CD4-positive, alpha-beta memory T cell (primary cell): ENCODE results near the gene HMX2. TPM values are rescaled to one million over a fixed set of nuclear protein-coding genes. Genes with fewer than 3 reads are reported as not detected.

Experiments
- CTCF ChIA-PET: fragments of 350-600 bp; sonication (Branson Sonifier 250); formaldehyde crosslinking; loops from one replicate; lab custom pipeline; 2021; ENCODE audit warnings: inconsistent platforms; ENCODE audit not compliant: partially characterized antibody; lab: Charles Lee
- POLR2A ChIA-PET: fragments of 350-600 bp; sonication (Branson Sonifier 250); formaldehyde crosslinking; loops from one replicate; lab custom pipeline; 2021; ENCODE audit not compliant: partially characterized antibody; lab: Charles Lee
- DNase-seq, 5 donors: peaks; one replicate each; pipeline versions ENCODE4 v3.0.0 to v3.0.0-alpha.2; 2020 to 2022; ENCODE audit warnings: mixed read lengths in 1 of 5
- H3K27ac ChIP-seq: one replicate; pipeline ENCODE4 v1.7.0; 2013; ENCODE audit warnings: low read depth, low read length
- H3K27me3 ChIP-seq: 2 replicates; pipeline ENCODE4 v1.7.0; 2013; ENCODE audit warnings: mild to moderate bottlenecking, low read length, moderate library complexity; ENCODE audit not compliant: insufficient read depth
- H3K36me3 ChIP-seq: 2 replicates; pipeline ENCODE4 v1.7.0; 2013; ENCODE audit warnings: mild to moderate bottlenecking, low read length, moderate library complexity; ENCODE audit not compliant: insufficient read depth
- H3K4me1 ChIP-seq: 2 replicates; pipeline ENCODE4 v1.7.0; 2013; ENCODE audit warnings: mild to moderate bottlenecking, low read length, moderate library complexity; ENCODE audit not compliant: insufficient read depth
- H3K4me3 ChIP-seq, 2 donors: one replicate each; pipeline ENCODE4 v1.7.0; 2013; ENCODE audit warnings: low read length in 2 of 2, mild to moderate bottlenecking in 1 of 2
- H3K9me3 ChIP-seq, 2 donors: one replicate each; pipeline ENCODE4 v1.7.0; 2013; ENCODE audit warnings: low read length in 2 of 2, control low read depth in 1 of 2; ENCODE audit not compliant: control insufficient read depth in 1 of 2
- H3K27ac Mint-ChIP-seq, 7 donors: one replicate each; pipeline ENCODE4 v1.8.0; 2020 to 2021; ENCODE audit warnings: mixed read lengths in 7 of 7, mild to moderate bottlenecking in 6 of 7, inconsistent platforms in 3 of 7, moderate library complexity in 3 of 7
- H3K27me3 Mint-ChIP-seq, 2 donors: one replicate each; pipeline ENCODE4 v1.8.0; 2020 to 2021; ENCODE audit warnings: mixed read lengths in 2 of 2
- H3K36me3 Mint-ChIP-seq, 2 donors: one replicate each; pipeline ENCODE4 v1.8.0; 2020 to 2021; ENCODE audit warnings: mixed read lengths in 2 of 2, inconsistent platforms in 1 of 2, mild to moderate bottlenecking in 1 of 2
- H3K4me1 Mint-ChIP-seq, 4 donors: one replicate each; pipeline ENCODE4 v1.8.0; 2020 to 2021; ENCODE audit warnings: mixed read lengths in 4 of 4, mild to moderate bottlenecking in 1 of 4
- H3K4me3 Mint-ChIP-seq, 8 donors: one replicate each; pipeline ENCODE4 v1.8.0; 2020 to 2021; ENCODE audit warnings: mixed read lengths in 8 of 8, mild to moderate bottlenecking in 7 of 8, moderate library complexity in 6 of 8, inconsistent platforms in 3 of 8
- H3K9me3 Mint-ChIP-seq, 8 donors: one replicate each; pipeline ENCODE4 v1.8.0; 2020 to 2021; ENCODE audit warnings: mixed read lengths in 8 of 8, mild to moderate bottlenecking in 5 of 8, inconsistent platforms in 3 of 8, moderate library complexity in 1 of 8
- intact Hi-C: fragments of 100-400 bp; cut with micrococcal nuclease; formaldehyde crosslinking; loops from one replicate; pipeline ENCODE4 v1.15.1; 2023
- polyA plus RNA-seq, 2 donors: library from polyadenylated mRNA; unstranded; fragments of 300-500 nt; fragmentation: Illumina TruSeq; gene quantifications; one replicate each; pipeline ENCODE4 v1.2.3, GENCODE V29; 2021
- total RNA-seq, 2 experiments: library from RNA; stranded (reverse); gene quantifications; one replicate each; pipeline ENCODE4 v1.2.3, GENCODE V29; 2021

HMX2 gene
- total RNA-seq (not detected), polyA plus RNA-seq (not detected)

GRCh38 chr10:123147635-123148413, at the start of gene HMX2:
Gene HMX2 (plus strand): TSS chr10:123148136. CDS start chr10:123148379, 243 bp downstream.
- Mint-ChIP-seq H3K36me3 (no peaks in the 10 kb centered on the region), H3K4me3 (peak within 1 kb of the TSS; percentile 62 to 88 (median 78)), H3K4me1 (peaks cover 36 to 74% (median 59%) of the 10 kb centered on the region in 4 donors), H3K27me3 (peaks cover 51 to 59% of the 10 kb centered on the region in 2 donors), H3K9me3 (peaks cover 0 to 5% (median 0%) of the 10 kb centered on the region in 8 donors), H3K27ac (peak within 1 kb of the TSS in 2 of 7 donors; percentile 3 to 66)
- H3K36me3 ChIP-seq, result no peaks in the 10 kb centered on the region
- ChIA-PET CTCF (no interaction called here), POLR2A (interaction anchor here (2.1 kb wide), 1 partner anchor 95 kb away, joined by 9 read pairs; no protein-coding TSS in a partner anchor)
- H3K27ac ChIP-seq, result no peak within 1 kb of the TSS
- DNase-seq, result peak in 3 of 5 donors; percentile 28 to 48 (median 33)
- peak within 1 kb of the TSS in 1 of 2 donors; percentile 29 for H3K4me3 ChIP-seq
- intact Hi-C loops, result no loop called here
- H3K9me3 ChIP-seq, result no peaks in the 10 kb centered on the region
- H3K4me1 ChIP-seq, result peaks cover 85% of the 10 kb centered on the region
- peaks cover 66% of the 10 kb centered on the region for H3K27me3 ChIP-seq

GRCh38 chr10:123100030-123100762, 47.7 kb upstream of the HMX2 start:
- H3K36me3 ChIP-seq, result no peaks in the 10 kb centered on the region
- H3K4me3 ChIP-seq, result no peak overlapping the region
- H3K27me3 Mint-ChIP-seq, result peaks cover 4 to 15% of the 10 kb centered on the region in 2 donors
- intact Hi-C loops, result no loop called here
- DNase-seq, result no peak
- H3K36me3 Mint-ChIP-seq, result no peaks in the 10 kb centered on the region
- H3K4me1 Mint-ChIP-seq, result no peaks in the 10 kb centered on the region
- H3K4me3 Mint-ChIP-seq, result no peak overlapping the region
- ChIA-PET POLR2A (no interaction called here), CTCF (no interaction called here)
- no peaks in the 10 kb centered on the region for H3K27me3 ChIP-seq
- no peaks in the 10 kb centered on the region for H3K4me1 ChIP-seq
- H3K9me3 Mint-ChIP-seq, result no peaks in the 10 kb centered on the region
- H3K27ac ChIP-seq, result no peak overlapping the region
- H3K9me3 ChIP-seq, result no peaks in the 10 kb centered on the region
- peak overlapping the region in 1 of 7 donors; percentile 57 for H3K27ac Mint-ChIP-seq

GRCh38 chr10:123101872-123102271, 46.1 kb upstream of the HMX2 start:
- H3K27me3 ChIP-seq, result no peaks in the 10 kb centered on the region
- Mint-ChIP-seq H3K4me3 (no peak overlapping the region), H3K36me3 (no peaks in the 10 kb centered on the region), H3K27ac (no peak overlapping the region), H3K4me1 (no peaks in the 10 kb centered on the region), H3K9me3 (no peaks in the 10 kb centered on the region), H3K27me3 (peaks cover 4 to 7% of the 10 kb centered on the region in 2 donors)
- DNase-seq, result no peak
- no peak overlapping the region for H3K27ac ChIP-seq
- ChIA-PET POLR2A (no interaction called here), CTCF (no interaction called here)
- no peaks in the 10 kb centered on the region for H3K9me3 ChIP-seq
- no peaks in the 10 kb centered on the region for H3K36me3 ChIP-seq
- no peaks in the 10 kb centered on the region for H3K4me1 ChIP-seq
- H3K4me3 ChIP-seq, result no peak overlapping the region
- intact Hi-C loops, result no loop called here

- Mint-ChIP-seq H3K4me3 (no peak overlapping the region), H3K9me3 (no peaks in the 10 kb centered on the region), H3K4me1 (no peaks in the 10 kb centered on the region), H3K27me3 (peaks cover 4 to 6% of the 10 kb centered on the region in 2 donors), H3K36me3 (no peaks in the 10 kb centered on the region), H3K27ac (no peak overlapping the region)
- intact Hi-C loops, result no loop called here
- ChIA-PET POLR2A (no interaction called here), CTCF (no interaction called here)
- no peaks in the 10 kb centered on the region for H3K36me3 ChIP-seq
- DNase-seq, result no peak
- H3K4me1 ChIP-seq, result no peaks in the 10 kb centered on the region
- H3K4me3 ChIP-seq, result no peak overlapping the region
- no peak overlapping the region for H3K27ac ChIP-seq
- H3K9me3 ChIP-seq, result no peaks in the 10 kb centered on the region
- no peaks in the 10 kb centered on the region for H3K27me3 ChIP-seq
Measured at GRCh38 chr10:123102673-123103072, 45.3 kb upstream of the HMX2 start.

- Mint-ChIP-seq H3K27me3 (peaks cover 4 to 7% of the 10 kb centered on the region in 2 donors), H3K9me3 (peaks cover 0 to 3% (median 0%) of the 10 kb centered on the region in 8 donors), H3K4me3 (no peak overlapping the region), H3K36me3 (no peaks in the 10 kb centered on the region), H3K4me1 (no peaks in the 10 kb centered on the region), H3K27ac (no peak overlapping the region)
- H3K4me1 ChIP-seq, result no peaks in the 10 kb centered on the region
- H3K36me3 ChIP-seq, result no peaks in the 10 kb centered on the region
- H3K9me3 ChIP-seq, result no peaks in the 10 kb centered on the region
- ChIA-PET CTCF (no interaction called here), POLR2A (no interaction called here)
- H3K27me3 ChIP-seq, result no peaks in the 10 kb centered on the region
- H3K27ac ChIP-seq, result no peak overlapping the region
- intact Hi-C loops, result no loop called here
- no peak overlapping the region for H3K4me3 ChIP-seq
- DNase-seq, result no peak
Measured at GRCh38 chr10:123103944-123104343, 44.0 kb upstream of the HMX2 start.

GRCh38 chr10:123109466-123109865, 38.5 kb upstream of the HMX2 start:
- Mint-ChIP-seq H3K9me3 (peaks cover 0 to 3% (median 0%) of the 10 kb centered on the region in 8 donors), H3K4me1 (no peaks in the 10 kb centered on the region), H3K27ac (no peak overlapping the region), H3K4me3 (no peak overlapping the region), H3K36me3 (no peaks in the 10 kb centered on the region), H3K27me3 (peaks cover 5 to 19% of the 10 kb centered on the region in 2 donors)
- Histone ChIP-seq H3K36me3 (no peaks in the 10 kb centered on the region), H3K4me1 (no peaks in the 10 kb centered on the region), H3K27me3 (no peaks in the 10 kb centered on the region), H3K4me3 (no peak overlapping the region), H3K9me3 (no peaks in the 10 kb centered on the region), H3K27ac (no peak overlapping the region)
- DNase-seq, result no peak
- CTCF ChIA-PET, result no interaction called here
- intact Hi-C loops, result no loop called here
- POLR2A ChIA-PET, result no interaction called here

- no peak overlapping the region for H3K4me3 Mint-ChIP-seq
Measured at GRCh38 chr10:123117644-123118417, 30.1 kb upstream of the HMX2 start.

More at GRCh38 chr10:123117644-123118417, 30.1 kb upstream of the HMX2 start:
- Mint-ChIP-seq H3K36me3 (no peaks in the 10 kb centered on the region), H3K27me3 (peaks cover 30 to 33% of the 10 kb centered on the region in 2 donors), H3K9me3 (no peaks in the 10 kb centered on the region), H3K27ac (no peak overlapping the region), H3K4me1 (peaks cover 0 to 1% (median 0%) of the 10 kb centered on the region in 4 donors)
- Histone ChIP-seq H3K27me3 (peaks cover 9% of the 10 kb centered on the region), H3K27ac (no peak overlapping the region), H3K9me3 (no peaks in the 10 kb centered on the region), H3K4me3 (no peak overlapping the region), H3K36me3 (no peaks in the 10 kb centered on the region), H3K4me1 (no peaks in the 10 kb centered on the region)
- ChIA-PET CTCF (no interaction called here), POLR2A (no interaction called here)
- DNase-seq, result no peak
- intact Hi-C loops, result no loop called here
